Ramos (cell line): Measurements from ENCODE around the gene COL4A4.
"Not testable (repeated sequence)": the region's sequence is repeated elsewhere in the genome, so short reads cannot be mapped to it uniquely, and the experiment has no call there.

Experiments used
- in situ Hi-C: fragments of 300-500 bp; cut with MboI; formaldehyde crosslinking; loops from one replicate; pipeline ENCODE4 v1.14.3; 2022; ENCODE audit warnings: low sequenced_read_pairs; ENCODE audit not compliant: unreplicated experiment

The COL4A4 gene

GRCh38 chr2:227118353-227118752 lies 45.7 kb downstream of the COL4A4 start:
- in situ Hi-C loops: loop anchor here (10.0 kb wide), 1 partner anchor 304 kb away; no protein-coding TSS in a partner anchor

- in situ Hi-C loops: loop anchor here (10.0 kb wide), 1 partner anchor 303 kb away; no protein-coding TSS in a partner anchor
These were observed 46.2 kb downstream of the COL4A4 start for GRCh38 chr2:227117852-227118251.

GRCh38 chr2:227117027-227117426 lies 47.0 kb downstream of the COL4A4 start:
- in situ Hi-C loops: loop anchor here (10.0 kb wide), 1 partner anchor 302 kb away; no protein-coding TSS in a partner anchor

GRCh38 chr2:227115761-227116160 lies 48.2 kb downstream of the COL4A4 start:
- in situ Hi-C loops: loop anchor here (10.0 kb wide), 1 partner anchor 301 kb away; no protein-coding TSS in a partner anchor

GRCh38 chr2:227106845-227107759 lies 56.9 kb downstream of the COL4A4 start:
- in situ Hi-C loops: loop anchor here (10.0 kb wide), 1 partner anchor 1432 kb away; no protein-coding TSS in a partner anchor

- in situ Hi-C loops: loop anchor here (10.0 kb wide), 1 partner anchor 1429 kb away; no protein-coding TSS in a partner anchor
These were observed 60.4 kb downstream of the COL4A4 start for GRCh38 chr2:227103583-227103982.

GRCh38 chr2:227099340-227099739 lies 64.7 kb downstream of the COL4A4 start:
- in situ Hi-C loops: no loop called here

GRCh38 chr2:227098162-227098515 lies 65.9 kb downstream of the COL4A4 start:
- in situ Hi-C loops: no loop called here

- in situ Hi-C loops: no loop called here
These were observed 66.4 kb downstream of the COL4A4 start for GRCh38 chr2:227097495-227098161.

- in situ Hi-C loops: no loop called here
These were observed 68.7 kb downstream of the COL4A4 start for GRCh38 chr2:227095346-227095745.

GRCh38 chr2:227082286-227082685 lies 81.7 kb downstream of the COL4A4 start:
- in situ Hi-C loops: no loop called here

GRCh38 chr2:227079726-227080125 lies 84.3 kb downstream of the COL4A4 start:
- in situ Hi-C loops: no loop called here

- in situ Hi-C loops: not testable (repeated sequence)
These were observed 98.9 kb downstream of the COL4A4 start for GRCh38 chr2:227065065-227065464.

- in situ Hi-C loops: no loop called here
These were observed 105.1 kb downstream of the COL4A4 start for GRCh38 chr2:227058888-227059399.

- in situ Hi-C loops: no loop called here
These were observed 106.1 kb downstream of the COL4A4 start for GRCh38 chr2:227057743-227058447.

GRCh38 chr2:227057060-227057459 lies 106.9 kb downstream of the COL4A4 start:
- in situ Hi-C loops: no loop called here

- in situ Hi-C loops: no loop called here
These were observed 110.0 kb downstream of the COL4A4 start for GRCh38 chr2:227054006-227054405.

GRCh38 chr2:227052879-227053278 lies 111.1 kb downstream of the COL4A4 start:
- in situ Hi-C loops: no loop called here

GRCh38 chr2:227043981-227044380 lies 120.0 kb downstream of the COL4A4 start:
- in situ Hi-C loops: no loop called here

GRCh38 chr2:227038550-227039189 lies 125.3 kb downstream of the COL4A4 start:
- in situ Hi-C loops: no loop called here
